ENCODE results near the gene STK38L. TPM values are rescaled to one million over a fixed set of nuclear protein-coding genes. Genes with fewer than 3 reads are reported as not detected.

Gene STK38L
- total RNA-seq, 1 donor, result 68.8 TPM

GRCh38 chr12:27220055-27220987 lies 23.8 kb upstream of the STK38L start:
- DNase-seq (ENCODE audit: insufficient read length, low spot score, missing footprints), result peak; percentile 37
- H3K4me1 ChIP-seq (ENCODE audit: insufficient read depth, low read length), result peaks cover 12% of the 10 kb centered on the region

DNA sequence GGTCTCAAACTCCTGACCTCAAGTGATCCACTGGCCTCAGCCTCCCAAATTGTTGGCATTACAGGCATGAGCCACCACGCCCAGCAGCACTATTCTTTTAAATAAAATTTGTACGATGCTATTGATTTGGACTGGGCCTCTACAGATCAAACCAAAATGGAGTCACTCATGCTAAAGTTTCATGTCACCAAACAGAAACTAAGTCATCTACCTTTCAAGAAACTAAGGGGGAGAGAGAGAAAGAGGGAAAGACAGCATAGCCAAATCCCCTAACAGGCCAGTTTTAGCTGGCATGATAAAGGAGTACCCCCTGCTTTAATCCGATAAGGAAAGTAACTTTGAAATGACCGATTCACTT lies 23.1 kb upstream of the STK38L start:
- DNase-seq (ENCODE audit: insufficient read length, low spot score, missing footprints), result no peak
- no peak overlapping the region for H3K27ac ChIP-seq (ENCODE audit: low read depth, low read length)
- no peaks in the 10 kb centered on the region for H3K36me3 ChIP-seq (ENCODE audit: insufficient read depth, low read length)
- H2AFZ ChIP-seq (ENCODE audit: low read length), result no peak overlapping the region
- H3K27me3 ChIP-seq (ENCODE audit: insufficient read depth, low read length), result no peaks in the 10 kb centered on the region
- peaks cover 12% of the 10 kb centered on the region for H3K4me1 ChIP-seq (ENCODE audit: insufficient read depth, low read length)
- no peak overlapping the region for H3K4me3 ChIP-seq (ENCODE audit: insufficient read depth, low read length)
- H3K79me2 ChIP-seq (ENCODE audit: insufficient read depth, low read length), result no peaks in the 10 kb centered on the region
- H3K4me2 ChIP-seq (ENCODE audit: insufficient read depth, low read length), result no peak overlapping the region
- no peak for TF ChIP-seq CTCF (IDR thresholded peaks at IDR 0.05; ENCODE audit: extremely low read depth, low read depth, low read length)
- no peaks in the 10 kb centered on the region for H4K20me1 ChIP-seq (ENCODE audit: insufficient read depth, low read length)
- no peaks in the 10 kb centered on the region for H3K9me3 ChIP-seq (ENCODE audit: low read depth, low read length)

More at GRCh38 chr12:27220055-27220987, 23.8 kb upstream of the STK38L start:
- H3K27ac ChIP-seq (ENCODE audit: low read depth, low read length), result no peak overlapping the region
- no peaks in the 10 kb centered on the region for H3K79me2 ChIP-seq (ENCODE audit: insufficient read depth, low read length)
- H2AFZ ChIP-seq (ENCODE audit: low read length), result peak overlapping the region; percentile 49
- peak overlapping the region; percentile 4 for H3K4me3 ChIP-seq (ENCODE audit: insufficient read depth, low read length)
- peak overlapping the region; percentile 37 for H3K4me2 ChIP-seq (ENCODE audit: insufficient read depth, low read length)
- H3K9me3 ChIP-seq (ENCODE audit: low read depth, low read length), result no peaks in the 10 kb centered on the region
- no peaks in the 10 kb centered on the region for H3K36me3 ChIP-seq (ENCODE audit: insufficient read depth, low read length)
- no peaks in the 10 kb centered on the region for H4K20me1 ChIP-seq (ENCODE audit: insufficient read depth, low read length)
- no peak for TF ChIP-seq CTCF (IDR thresholded peaks at IDR 0.05; ENCODE audit: extremely low read depth, low read depth, low read length)
- no peaks in the 10 kb centered on the region for H3K27me3 ChIP-seq (ENCODE audit: insufficient read depth, low read length)

DNA sequence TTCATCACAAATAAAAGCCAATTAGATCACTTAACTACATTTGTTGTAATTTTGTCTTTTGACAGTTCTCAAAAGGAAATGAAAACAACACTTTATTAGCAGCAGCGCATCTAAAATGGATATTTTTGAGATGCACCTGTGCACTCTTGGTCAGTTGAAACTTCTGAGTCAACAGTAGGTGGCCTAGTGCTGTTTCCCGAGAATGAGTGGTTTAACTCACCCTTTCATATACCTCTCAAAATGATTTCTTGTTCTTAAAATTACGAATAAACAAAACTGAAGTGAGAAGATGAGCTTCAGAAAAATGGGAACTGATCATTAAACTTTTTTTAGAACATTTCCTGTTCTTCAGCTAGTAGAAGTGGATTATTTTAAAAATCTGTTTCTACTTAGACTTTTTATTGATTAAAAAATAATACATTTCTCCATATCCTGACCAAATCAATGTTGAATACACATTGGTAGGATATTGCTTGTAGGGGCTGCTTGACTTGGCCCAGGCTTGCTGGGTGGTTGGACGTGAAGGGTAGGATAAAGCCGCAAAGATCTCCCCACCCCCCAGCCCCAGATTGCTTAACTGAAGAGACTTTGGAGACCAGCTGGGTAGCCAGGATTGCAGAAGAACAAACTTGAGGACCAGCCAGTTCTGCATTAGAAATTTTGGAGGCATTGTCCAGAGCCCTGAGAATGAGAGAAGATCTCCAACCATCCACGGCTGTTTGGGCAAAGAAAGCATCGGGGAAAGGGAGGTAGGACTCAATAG lies 22.3 kb upstream of the STK38L start:
- Histone ChIP-seq H4K20me1 (ENCODE audit: insufficient read depth, low read length) (no peaks in the 10 kb centered on the region), H3K36me3 (ENCODE audit: insufficient read depth, low read length) (no peaks in the 10 kb centered on the region), H3K4me1 (ENCODE audit: insufficient read depth, low read length) (peaks cover 17% of the 10 kb centered on the region), H3K79me2 (ENCODE audit: insufficient read depth, low read length) (no peaks in the 10 kb centered on the region), H3K9me3 (ENCODE audit: low read depth, low read length) (no peaks in the 10 kb centered on the region), H3K4me2 (ENCODE audit: insufficient read depth, low read length) (no peak overlapping the region), H3K27me3 (ENCODE audit: insufficient read depth, low read length) (no peaks in the 10 kb centered on the region), H2AFZ (ENCODE audit: low read length) (no peak overlapping the region), H3K27ac (ENCODE audit: low read depth, low read length) (no peak overlapping the region), H3K4me3 (ENCODE audit: insufficient read depth, low read length) (no peak overlapping the region)
- TF ChIP-seq CTCF (IDR thresholded peaks at IDR 0.05; ENCODE audit: extremely low read depth, low read depth, low read length), result no peak
- DNase-seq (ENCODE audit: insufficient read length, low spot score, missing footprints), result no peak
